ENCODE measurements around the gene EXTL1.
A peak's percentile ranks its signal among the peaks of the same experiment; 100 is the strongest.

The EXTL1 gene

GRCh38 chr1:26005434-26006105 is 16.0 kb upstream of the EXTL1 start:
- no peak overlapping the region for H3K4me3 ChIP-seq (ENCODE audit: severe bottlenecking)
- H3K36me3 ChIP-seq (ENCODE audit: low read depth): no peaks in the 10 kb centered on the region
- H3K27me3 ChIP-seq (ENCODE audit: insufficient read depth, poor library complexity, severe bottlenecking): no peaks in the 10 kb centered on the region
- no peak for ATAC-seq (ENCODE audit: low read depth)
- no peak for TF ChIP-seq CTCF (IDR thresholded peaks at IDR 0.05; ENCODE audit: poor library complexity, severe bottlenecking)
- H3K9me3 ChIP-seq (ENCODE audit: severe bottlenecking): no peaks in the 10 kb centered on the region
- H3K27ac ChIP-seq (ENCODE audit: poor library complexity, severe bottlenecking): no peak overlapping the region
- no peaks in the 10 kb centered on the region for H3K4me1 ChIP-seq (ENCODE audit: insufficient read depth, poor library complexity, severe bottlenecking)
- DNase-seq (ENCODE audit: low spot score): no peak

- H3K4me3 ChIP-seq (ENCODE audit: severe bottlenecking): no peak overlapping the region
- H3K36me3 ChIP-seq (ENCODE audit: low read depth): no peaks in the 10 kb centered on the region
- no peaks in the 10 kb centered on the region for H3K4me1 ChIP-seq (ENCODE audit: insufficient read depth, poor library complexity, severe bottlenecking)
- DNase-seq (ENCODE audit: low spot score): no peak
- H3K9me3 ChIP-seq (ENCODE audit: severe bottlenecking): no peaks in the 10 kb centered on the region
- no peaks in the 10 kb centered on the region for H3K27me3 ChIP-seq (ENCODE audit: insufficient read depth, poor library complexity, severe bottlenecking)
- no peak for TF ChIP-seq CTCF (IDR thresholded peaks at IDR 0.05; ENCODE audit: poor library complexity, severe bottlenecking)
- no peak for ATAC-seq (ENCODE audit: low read depth)
- H3K27ac ChIP-seq (ENCODE audit: poor library complexity, severe bottlenecking): no peak overlapping the region
Observed at GRCh38 chr1:26006710-26007109, 14.9 kb upstream of the EXTL1 start.

- Histone ChIP-seq H3K4me3 (ENCODE audit: severe bottlenecking) (no peak overlapping the region), H3K36me3 (ENCODE audit: low read depth) (no peaks in the 10 kb centered on the region), H3K27me3 (ENCODE audit: insufficient read depth, poor library complexity, severe bottlenecking) (no peaks in the 10 kb centered on the region), H3K9me3 (ENCODE audit: severe bottlenecking) (no peaks in the 10 kb centered on the region), H3K27ac (ENCODE audit: poor library complexity, severe bottlenecking) (no peak overlapping the region), H3K4me1 (ENCODE audit: insufficient read depth, poor library complexity, severe bottlenecking) (no peaks in the 10 kb centered on the region)
- DNase-seq (ENCODE audit: low spot score): no peak
- TF ChIP-seq CTCF (IDR thresholded peaks at IDR 0.05; ENCODE audit: poor library complexity, severe bottlenecking): peak; percentile 49
- peak; percentile 62 for ATAC-seq (ENCODE audit: low read depth)
Observed at GRCh38 chr1:26009796-26010447, 11.7 kb upstream of the EXTL1 start.

GRCh38 chr1:26010825-26011224 is 10.8 kb upstream of the EXTL1 start:
- ATAC-seq (ENCODE audit: low read depth) (no peak), DNase-seq (ENCODE audit: low spot score) (no peak)
- Histone ChIP-seq H3K4me3 (ENCODE audit: severe bottlenecking) (no peak overlapping the region), H3K27me3 (ENCODE audit: insufficient read depth, poor library complexity, severe bottlenecking) (no peaks in the 10 kb centered on the region), H3K36me3 (ENCODE audit: low read depth) (no peaks in the 10 kb centered on the region), H3K9me3 (ENCODE audit: severe bottlenecking) (no peaks in the 10 kb centered on the region), H3K27ac (ENCODE audit: poor library complexity, severe bottlenecking) (no peak overlapping the region), H3K4me1 (ENCODE audit: insufficient read depth, poor library complexity, severe bottlenecking) (no peaks in the 10 kb centered on the region)
- TF ChIP-seq CTCF (IDR thresholded peaks at IDR 0.05; ENCODE audit: poor library complexity, severe bottlenecking): no peak

- no peak for ATAC-seq (ENCODE audit: low read depth)
Observed at GRCh38 chr1:26012864-26013263, 8.7 kb upstream of the EXTL1 start.

More at GRCh38 chr1:26012864-26013263, 8.7 kb upstream of the EXTL1 start:
- Histone ChIP-seq H3K27me3 (ENCODE audit: insufficient read depth, poor library complexity, severe bottlenecking) (no peaks in the 10 kb centered on the region), H3K27ac (ENCODE audit: poor library complexity, severe bottlenecking) (no peak overlapping the region), H3K4me3 (ENCODE audit: severe bottlenecking) (no peak overlapping the region), H3K9me3 (ENCODE audit: severe bottlenecking) (no peaks in the 10 kb centered on the region), H3K4me1 (ENCODE audit: insufficient read depth, poor library complexity, severe bottlenecking) (no peaks in the 10 kb centered on the region), H3K36me3 (ENCODE audit: low read depth) (no peaks in the 10 kb centered on the region)
- TF ChIP-seq CTCF (IDR thresholded peaks at IDR 0.05; ENCODE audit: poor library complexity, severe bottlenecking): no peak
- no peak for DNase-seq (ENCODE audit: low spot score)

All from RWPE2 (cell line).